Measurements from ENCODE around the gene ITSN1.
"Not testable (repeated sequence)": the region's sequence is repeated elsewhere in the genome, so short reads cannot be mapped to it uniquely, and the experiment has no call there.

Gene ITSN1

DNA sequence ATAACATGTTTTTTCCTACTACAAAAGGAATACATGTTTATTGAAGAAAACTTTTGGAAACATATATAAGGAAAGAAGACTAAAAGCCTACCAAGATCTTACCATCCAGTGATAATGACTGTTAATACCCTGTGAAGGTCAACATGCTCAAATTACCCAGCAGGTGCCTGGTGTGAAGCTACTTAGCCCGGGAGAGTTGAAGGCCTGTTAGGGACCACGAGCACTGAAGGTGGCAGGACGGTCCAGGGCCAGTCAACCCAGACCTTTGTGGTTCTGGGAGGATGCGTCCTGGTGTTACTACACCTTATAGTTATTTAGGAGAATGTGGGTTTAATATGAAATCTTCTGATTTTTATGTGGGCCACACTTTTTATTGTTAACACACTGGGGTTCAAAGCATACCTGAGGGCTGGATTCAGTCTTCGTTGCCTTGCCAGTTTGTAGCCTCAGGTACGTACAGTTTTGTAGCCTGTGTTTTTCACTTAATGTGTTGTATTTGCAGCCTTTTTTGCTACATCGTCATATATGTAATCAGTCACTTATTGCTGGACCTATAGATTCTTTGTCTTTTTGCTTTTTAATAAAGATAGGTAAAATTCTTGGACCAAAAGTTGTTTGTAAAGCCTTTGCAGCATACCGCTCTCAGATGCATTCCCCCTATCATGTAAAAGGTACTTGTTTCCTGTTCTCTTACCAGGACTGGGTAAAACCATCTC lies 9.8 kb downstream of the ITSN1 start:
- no peak for DNase-seq (ENCODE audit: low spot score)

DNA sequence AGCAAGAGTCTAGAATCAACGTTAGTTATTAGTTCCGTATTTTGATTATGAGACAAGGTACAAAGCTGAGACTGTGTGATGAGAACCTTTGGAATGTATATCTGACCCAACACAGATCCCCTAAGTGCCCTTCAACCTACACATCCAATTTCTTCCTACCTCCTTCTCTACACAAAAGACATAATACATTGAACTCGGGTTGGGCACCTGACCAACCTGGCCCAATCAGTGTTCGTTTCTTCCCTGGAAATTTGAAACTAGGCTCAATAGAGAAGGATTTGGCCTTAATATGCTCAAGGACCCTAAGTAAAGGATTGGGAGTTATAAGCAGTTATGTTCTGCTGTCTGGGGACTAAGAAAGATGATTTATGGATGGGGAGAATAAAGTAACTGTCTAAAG lies 12.1 kb downstream of the ITSN1 start:
- no peak for DNase-seq (ENCODE audit: low spot score)

DNA sequence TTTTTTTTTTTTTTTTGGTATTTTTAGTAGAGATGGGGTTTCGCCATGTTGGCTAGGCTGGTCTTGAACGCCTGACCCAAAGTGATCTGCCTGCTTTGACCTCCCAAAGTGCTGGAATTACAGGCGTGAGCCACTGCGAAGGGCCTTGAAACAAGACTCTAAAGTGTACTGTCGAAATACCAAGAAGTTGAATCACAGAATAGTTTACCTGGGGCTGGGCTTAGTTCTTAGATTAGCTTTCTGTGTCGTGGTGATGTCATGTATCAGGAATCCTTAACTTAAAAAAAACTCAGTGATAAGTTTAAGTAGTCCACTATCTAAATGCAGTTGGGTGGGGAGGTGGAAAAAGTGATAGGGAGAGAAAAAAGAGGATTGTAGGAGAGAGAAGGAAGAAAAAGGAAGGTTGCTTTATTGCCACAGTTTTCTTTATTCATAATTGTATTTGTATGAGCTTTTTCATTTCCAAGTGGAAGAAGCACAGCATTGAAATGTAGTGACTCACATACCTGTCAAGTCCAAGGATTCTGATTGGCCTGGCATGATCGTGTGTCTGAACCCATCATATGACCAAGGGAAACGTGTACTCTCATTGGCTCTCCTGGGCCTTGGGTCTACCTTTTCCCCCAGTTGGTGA lies 13.4 kb downstream of the ITSN1 start:
- no peak for DNase-seq (ENCODE audit: low spot score)

DNA sequence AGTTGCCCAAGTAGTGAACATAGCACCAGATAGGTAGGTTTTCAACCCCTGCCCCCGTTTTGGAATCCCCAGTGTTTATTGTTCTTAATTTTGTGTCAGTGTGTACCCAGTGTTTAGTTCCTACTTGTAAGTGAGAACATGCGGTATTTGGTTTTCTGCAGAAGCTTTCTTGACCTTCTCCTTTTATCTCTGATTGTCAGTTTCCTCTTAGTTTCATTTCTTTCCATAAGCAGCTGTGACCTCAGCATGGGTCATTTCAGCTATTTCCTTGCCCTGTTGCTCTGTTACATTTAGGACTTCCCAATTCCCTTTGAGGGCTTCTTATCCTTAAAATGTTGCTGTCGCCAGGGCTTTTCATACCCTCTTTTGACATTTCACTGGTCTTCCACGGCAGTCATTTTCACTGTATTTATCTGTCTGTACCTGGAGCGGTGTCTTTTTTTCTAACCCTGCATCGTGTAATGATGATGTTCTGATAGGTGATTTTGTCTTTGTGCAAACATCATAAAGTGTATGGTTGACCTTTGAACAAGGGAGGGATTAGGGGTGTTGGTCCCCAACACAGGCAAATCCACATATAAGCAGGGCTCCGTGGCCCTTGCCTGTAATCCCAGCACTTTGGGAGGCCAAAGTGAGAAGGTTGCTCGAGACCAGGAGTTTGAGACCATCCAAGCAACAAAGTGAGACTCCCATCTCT lies 15.0 kb downstream of the ITSN1 start:
- DNase-seq (ENCODE audit: low spot score): no peak

DNA sequence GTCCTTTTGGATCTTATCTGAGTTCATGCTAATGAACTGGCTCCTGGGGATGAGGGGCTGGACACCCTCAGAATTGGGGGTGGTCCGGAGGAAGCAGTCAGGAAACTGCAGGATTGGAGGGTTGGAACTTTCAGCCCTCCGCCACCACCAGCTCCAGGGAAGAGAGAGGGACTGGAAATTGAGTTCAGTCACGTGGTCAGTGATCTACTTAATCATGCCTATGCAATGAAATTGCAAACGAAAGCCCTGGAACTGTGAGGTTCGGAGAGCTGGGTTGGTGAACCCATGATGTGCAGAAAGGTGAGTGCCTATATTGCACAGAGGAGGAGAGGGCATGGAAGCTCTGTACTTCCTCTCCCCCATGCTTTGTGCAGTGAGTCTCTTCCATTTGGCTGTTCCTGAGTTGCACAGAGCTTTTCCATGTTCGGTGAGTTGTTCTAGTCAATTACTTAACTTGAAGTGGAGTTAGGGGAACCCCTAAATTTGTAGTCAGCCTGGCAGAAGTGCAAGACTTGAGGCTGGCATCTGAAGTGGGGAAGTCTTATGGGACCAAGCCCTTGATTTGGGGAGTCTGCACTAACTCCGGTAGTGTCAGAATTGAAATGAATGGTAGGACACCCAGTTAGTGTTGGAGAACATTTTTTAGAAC lies 16.7 kb downstream of the ITSN1 start:
- no peak for DNase-seq (ENCODE audit: low spot score)

DNA sequence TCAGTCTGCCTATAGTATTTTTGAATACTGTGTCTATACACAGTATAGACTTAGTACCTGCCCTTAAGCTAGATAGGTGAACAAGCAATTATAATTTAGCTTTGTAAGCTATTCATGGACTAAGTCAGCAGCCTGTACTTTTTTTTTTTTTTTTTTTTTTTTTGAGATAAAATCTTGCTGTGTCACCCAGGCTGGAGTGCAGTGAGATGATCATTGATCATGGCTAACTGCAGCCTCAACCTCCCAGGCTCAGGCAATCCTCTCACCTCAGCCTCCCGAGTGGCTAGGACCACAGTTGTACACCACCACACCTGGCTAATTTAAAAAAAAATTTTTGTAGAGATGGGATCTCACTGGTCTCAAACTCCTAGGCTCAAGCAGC lies 17.3 kb downstream of the ITSN1 start:
- DNase-seq (ENCODE audit: low spot score): no peak

DNA sequence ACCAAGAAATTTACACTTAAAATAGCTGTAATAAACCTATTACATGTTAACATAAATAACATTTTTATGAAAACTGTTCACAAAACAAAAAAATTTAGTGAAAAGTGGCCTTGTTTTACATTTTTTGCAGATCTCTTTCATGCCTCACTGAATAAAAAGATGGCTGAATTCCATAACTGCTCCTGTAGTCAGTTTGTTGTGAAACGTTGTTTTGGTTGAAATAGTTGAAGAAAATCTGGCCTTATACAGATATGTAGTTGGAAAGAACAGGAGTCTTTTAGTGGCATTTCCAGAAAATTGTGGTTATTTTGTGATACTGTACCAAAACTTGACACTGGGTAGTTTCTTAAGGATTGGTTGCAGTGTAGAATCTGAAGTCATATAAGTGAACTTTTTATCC lies 18.1 kb downstream of the ITSN1 start:
- no peak for DNase-seq (ENCODE audit: low spot score)

DNA sequence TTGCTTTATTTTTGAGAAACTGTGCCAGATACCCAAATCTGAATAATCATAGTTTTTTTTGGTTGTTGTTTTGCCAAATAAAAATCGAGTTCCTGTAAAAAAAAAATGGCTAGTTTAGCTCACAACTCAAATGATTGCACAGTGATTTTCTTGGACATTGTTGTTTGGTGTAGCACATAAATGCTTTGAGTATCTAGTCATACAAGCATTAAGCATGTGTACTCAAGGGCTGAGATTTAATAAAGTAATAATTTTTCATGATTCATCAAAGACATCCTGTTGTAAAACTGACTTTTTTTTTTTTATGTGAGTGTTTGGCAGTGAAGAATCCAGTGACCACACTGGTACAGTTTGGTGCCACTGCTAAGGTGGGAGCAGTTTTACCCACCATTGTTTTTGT lies 18.8 kb downstream of the ITSN1 start:
- DNase-seq (ENCODE audit: low spot score): no peak

DNA sequence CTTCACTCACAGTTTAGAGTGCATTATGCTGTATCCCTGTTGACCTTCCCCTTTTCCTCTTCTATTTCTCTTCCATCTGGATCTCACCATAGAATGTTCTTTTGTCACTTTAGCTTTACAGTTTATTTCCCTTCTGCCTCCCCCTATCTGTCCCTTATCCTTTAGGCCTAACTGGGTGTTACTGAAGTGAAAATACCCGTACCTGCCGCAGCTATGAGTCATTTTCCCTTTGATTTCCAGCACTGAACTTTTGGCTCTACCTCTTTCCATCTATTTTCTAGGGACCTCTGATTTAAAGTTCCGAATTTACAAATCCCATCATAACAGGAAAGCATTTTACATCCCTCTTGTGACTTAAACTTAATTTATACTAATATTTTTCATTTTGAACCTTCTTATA lies 19.7 kb downstream of the ITSN1 start:
- no peak for DNase-seq (ENCODE audit: low spot score)

DNA sequence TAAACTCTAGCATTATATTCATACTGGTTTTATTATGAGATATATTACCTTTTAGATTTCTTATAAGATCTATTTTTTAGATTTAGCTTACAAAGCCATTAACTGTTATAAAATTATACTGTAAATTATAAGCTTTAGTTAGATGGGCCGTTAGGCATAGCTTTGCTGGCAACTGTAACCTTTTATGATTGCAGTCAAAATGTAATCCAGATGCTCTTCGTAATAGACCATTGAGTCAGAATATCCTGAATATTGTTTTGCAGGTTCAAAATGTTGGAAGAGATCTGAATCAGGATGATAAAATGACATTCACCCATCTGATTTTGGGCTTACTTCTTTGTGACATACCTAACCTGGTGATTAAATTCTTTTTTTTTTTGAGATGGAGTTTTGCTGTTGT lies 20.9 kb downstream of the ITSN1 start:
- DNase-seq (ENCODE audit: low spot score): no peak

DNA sequence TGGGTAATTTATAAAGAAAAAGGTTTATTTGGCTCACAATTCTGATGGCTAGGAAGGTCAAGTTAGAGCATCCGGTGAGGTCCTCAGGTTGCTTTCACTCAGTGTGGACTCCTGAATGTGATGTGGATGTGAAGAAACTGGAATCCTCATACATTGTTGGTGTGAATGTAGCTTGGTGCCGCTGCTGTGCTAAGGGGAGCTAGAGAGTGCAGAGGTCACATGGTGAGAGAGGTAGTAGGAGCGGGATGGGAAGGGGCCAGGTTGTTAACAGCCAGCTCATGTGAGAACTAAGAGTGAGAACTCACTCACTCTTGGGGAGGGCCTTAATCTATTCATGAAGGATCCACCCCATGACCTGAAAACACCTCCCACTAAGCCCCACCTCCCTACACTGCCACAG lies 21.8 kb downstream of the ITSN1 start:
- no peak for DNase-seq (ENCODE audit: low spot score)

DNA sequence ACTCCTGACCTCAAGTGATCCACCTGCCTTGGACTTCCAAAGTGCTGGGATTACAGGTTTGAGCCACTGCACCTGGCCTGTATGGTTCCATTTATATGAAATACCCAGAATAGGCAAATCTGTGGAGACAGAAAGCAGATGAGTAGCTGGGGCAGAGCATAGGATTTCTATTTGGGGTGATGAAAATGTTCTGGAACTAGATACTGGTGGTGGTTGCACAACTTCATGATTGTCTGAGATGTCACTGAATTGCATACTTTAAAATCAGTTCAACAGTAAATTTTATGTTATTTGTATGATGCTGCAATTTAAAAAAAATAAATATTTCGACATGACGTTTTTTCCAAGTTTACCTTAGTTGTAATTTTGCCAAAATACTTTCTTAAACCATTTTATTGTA lies 23.9 kb downstream of the ITSN1 start:
- DNase-seq (ENCODE audit: low spot score): no peak

DNA sequence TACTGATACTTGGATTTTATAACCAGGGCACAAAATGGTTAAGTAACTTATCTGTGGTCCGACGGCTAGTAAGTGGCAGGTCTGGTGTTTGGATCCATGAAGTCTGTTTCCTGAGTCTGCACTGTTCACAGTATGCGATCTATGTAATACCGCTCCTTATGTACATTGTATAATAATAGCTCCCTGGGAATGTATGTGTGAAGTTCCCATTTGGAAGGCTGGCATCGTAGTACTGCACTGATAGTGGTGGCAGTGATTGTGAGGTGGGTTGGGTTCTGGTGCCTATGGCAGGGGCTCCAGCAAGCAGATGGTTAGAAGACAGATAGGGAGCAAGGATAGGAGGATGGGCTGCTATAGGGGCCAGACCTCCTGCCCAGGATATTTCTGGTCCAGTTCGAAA lies 25.3 kb downstream of the ITSN1 start:
- no peak for DNase-seq (ENCODE audit: low spot score)

DNA sequence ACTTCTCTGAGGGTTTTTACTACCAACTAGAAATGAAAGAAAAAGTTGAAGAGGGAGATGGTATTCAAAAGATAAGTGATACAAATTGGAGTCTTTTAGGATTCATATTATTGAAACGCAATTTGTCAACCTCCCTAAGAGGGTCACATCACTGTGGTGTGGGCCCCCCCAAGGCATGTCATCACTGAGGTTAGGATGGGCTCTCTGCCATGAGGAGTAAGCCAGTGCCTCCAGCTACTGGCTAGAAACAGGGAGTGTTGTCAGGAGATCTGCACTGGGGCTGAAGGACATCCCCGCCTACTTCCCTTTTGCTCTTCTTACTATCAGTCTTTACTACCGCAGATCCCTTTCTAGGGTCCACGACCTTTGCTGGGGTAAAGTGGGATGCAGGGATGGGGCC lies 25.9 kb downstream of the ITSN1 start:
- DNase-seq (ENCODE audit: low spot score): no peak

DNA sequence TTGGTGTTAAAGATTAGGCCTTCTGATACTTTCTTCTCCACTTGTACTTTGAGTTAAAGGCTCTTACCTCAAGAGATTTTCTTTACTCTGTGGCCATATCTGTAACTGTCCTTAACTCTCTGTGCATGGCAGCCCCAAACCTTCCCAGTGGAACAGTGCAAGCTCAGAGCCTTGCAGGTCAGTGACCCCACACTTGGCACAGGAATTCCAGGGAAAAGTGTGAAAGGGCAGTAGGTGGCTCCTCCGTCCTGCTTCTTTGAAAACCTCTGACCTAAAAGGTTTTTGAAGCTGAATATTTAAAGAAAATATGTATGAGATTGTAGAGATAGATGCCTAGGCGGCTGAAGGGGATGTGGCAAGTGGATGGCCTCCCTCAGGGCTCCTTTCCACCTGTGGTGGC lies 26.3 kb downstream of the ITSN1 start:
- no peak for DNase-seq (ENCODE audit: low spot score)

DNA sequence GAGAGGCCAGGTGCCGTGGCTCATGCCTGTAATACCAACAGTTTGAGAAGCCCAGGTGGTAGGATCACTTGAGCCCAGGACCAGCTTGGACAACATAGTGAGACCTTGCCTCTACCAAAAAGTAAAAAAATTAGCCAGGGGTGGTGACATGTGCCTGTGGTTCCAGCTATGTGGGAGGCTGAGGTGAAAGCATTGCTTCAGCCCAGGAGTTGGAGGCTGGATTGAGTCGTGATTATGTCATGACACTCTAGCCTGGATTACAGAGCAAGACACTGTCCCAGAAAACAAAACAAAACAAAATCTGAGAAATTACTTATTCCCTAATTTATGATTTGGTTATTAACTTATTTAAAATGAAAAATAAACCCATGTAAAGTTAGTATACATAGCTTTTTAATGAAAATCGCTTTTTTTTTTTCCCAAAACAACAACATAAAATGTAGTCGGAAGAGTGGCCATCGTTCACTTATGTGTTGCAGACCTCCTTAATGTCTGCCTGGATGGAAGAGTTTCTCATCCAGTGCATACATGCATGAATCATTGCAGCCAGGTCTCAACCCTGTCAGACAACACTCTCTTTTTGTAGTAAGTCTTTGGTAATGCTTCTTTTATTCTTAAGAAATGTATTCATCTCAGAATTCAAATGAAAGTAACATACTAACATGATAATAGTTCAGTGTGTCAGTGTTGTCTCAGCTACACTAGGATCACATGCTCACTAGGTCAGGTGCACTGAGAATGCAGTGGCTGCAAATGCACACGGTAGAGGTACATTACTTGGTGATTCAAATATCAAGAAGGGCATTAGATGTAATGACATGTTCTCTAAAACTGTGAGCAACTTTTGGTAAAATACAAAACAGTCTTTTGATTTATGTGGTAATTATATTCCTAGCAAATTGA lies 28.0 kb downstream of the ITSN1 start:
- no peak for DNase-seq (ENCODE audit: low spot score)

DNA sequence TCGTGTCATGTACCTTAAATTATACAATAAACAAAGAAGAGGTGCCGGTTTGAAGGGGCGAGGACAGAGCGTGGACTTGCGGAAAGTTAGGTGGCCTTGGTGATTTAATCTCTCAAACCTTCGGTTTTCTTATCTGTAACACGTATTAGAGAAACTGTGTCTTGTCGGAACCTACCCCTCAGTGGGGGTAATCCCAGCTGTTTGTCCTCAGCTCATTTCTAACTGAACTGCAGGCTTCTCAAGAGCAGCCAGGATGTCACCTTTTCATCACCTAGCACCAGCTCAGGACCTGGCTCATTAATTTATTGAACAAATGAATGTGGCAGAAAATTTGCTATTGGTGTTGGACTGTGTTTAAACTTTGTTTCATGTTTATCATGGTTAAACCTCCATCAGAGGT lies 31.2 kb downstream of the ITSN1 start:
- DNase-seq (ENCODE audit: low spot score): no peak

DNA sequence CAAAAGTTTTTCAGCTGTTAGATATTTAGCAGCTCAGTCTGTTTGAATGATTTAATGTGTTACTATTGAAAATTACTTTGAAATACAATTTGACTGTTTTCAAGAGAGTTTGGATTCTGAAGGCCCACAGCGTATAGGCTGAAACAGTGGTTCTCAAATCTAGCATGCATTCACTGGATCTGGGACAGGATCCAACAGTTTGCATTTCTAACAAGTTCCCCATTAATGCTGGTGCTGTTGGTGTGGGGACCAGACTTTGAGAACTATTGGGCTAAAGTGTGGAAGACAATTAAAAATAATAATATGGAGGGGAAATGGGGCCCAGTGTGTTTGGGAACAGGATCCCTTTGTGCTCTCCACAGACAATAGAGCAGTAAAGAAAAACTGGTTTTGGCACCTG lies 31.9 kb downstream of the ITSN1 start:
- no peak for DNase-seq (ENCODE audit: low spot score)

DNA sequence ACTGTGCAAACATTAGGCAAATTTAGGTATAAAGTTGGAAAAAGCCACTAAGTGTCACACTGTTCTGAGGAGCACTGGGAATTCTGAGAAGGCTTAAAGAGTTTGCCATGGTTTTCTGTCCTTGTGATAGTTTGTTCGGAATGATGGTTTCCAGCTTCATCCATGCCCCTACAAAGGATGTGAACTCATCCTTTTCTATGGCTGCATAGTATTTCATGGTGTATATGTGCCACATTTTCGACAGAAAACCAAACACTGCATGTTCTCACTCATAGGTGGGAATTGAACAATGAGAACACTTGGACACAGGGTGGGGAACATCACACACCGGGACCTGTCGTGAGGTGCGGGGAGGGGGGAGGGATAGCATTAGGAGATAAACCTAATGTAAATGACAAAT lies 34.4 kb downstream of the ITSN1 start:
- DNase-seq (ENCODE audit: low spot score): not testable (repeated sequence)

DNA sequence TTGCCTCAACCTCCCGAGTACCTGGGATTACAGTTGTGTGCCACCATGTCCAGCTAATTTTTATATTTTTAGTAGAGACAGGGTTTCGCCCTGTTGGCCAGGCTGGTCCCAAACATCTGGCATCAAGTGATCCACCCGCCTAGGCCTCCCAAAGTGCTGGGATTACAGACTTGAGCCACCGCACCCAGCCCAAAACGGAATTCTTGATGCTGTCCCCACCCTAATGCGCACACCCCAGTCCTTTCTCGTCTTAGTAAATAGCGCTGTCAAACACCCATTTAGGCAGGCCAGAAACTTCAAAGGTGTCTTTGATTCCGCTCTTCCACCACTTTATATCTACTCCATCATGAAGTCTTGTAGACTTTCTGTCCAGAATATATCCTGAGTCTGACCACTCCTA lies 35.1 kb downstream of the ITSN1 start:
- DNase-seq (ENCODE audit: low spot score): no peak

DNA sequence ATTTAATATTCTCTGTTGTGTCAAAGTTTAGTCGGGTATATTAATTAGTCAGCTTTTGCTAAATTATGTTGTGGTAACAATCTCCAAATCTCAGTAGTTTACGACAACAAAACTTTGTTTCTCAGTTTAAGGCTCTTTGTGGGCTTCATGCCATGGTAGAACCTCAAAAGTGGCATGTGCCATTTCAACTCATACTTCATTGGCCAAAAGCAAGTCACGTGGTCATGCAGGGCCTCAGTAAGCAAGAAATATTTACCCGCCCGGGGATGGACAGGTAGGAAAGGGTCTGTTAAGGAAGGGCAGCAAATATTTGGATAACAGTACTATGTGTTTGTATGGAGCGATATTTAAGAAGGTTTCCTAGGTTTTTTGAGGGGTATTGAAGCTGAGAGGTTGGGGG lies 38.6 kb downstream of the ITSN1 start:
- DNase-seq (ENCODE audit: low spot score): no peak

DNA sequence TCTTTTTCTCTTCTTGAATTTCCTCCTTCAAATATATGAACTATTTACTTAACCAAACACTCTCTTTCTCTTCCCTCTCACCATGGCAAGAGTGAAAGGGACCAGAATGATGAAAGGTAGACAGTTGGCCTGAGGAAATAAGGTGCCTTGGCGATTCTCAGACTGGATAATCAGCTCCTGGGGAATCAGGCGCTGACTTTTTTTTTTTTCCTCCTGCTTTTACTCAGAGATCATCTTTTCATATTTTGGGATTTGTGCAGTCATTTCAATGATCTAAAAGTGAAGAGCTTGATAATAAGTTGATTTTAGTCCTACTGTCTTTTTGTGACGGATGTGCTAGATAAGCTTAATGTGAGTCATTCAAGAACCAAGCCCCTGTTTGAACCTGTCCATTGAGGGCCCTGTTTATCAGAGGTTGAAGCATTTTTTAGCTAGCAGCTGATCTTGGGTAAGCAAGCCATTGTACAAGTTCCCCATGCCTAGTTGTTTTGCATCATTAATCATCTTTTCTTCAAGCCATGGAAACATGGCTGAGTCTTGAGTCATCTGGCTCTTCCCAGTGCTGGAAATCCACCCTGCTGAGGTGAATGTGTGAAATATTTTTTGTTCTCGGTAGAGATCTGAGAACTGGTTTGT lies 40.8 kb downstream of the ITSN1 start:
- DNase-seq (ENCODE audit: low spot score): no peak

All from HuH-7.5 (cell line).